ENCODE data around the gene DGAT2. TPM values are rescaled to one million over a fixed set of nuclear protein-coding genes. Genes with fewer than 3 reads are reported as not detected.

The DGAT2 gene
- total RNA-seq, 4 donors from 2014 or later, result 2.1 to 4.9 (median 4.1) TPM

Other genes starting within 250 kb of the DGAT2 start
- gene GDPD5, start 242.8 kb upstream of the DGAT2 start, total RNA-seq, result 10 to 100 TPM in 3 of 4 donors, 1 to 10 TPM in 1; 5.6 to 12.6 (median 11.2) TPM
- 10 to 100 TPM; 18.5 to 42.4 (median 34.8) TPM for gene SERPINH1, start 206.5 kb upstream of the DGAT2 start, total RNA-seq
- gene MAP6, start 99.7 kb upstream of the DGAT2 start, total RNA-seq, result under 1 TPM in 3 of 4 donors, not detected in 1; 0.22 to 0.33 (median 0.25) TPM
- gene MOGAT2, start 50.9 kb upstream of the DGAT2 start, total RNA-seq, result under 1 TPM in 3 of 4 donors, not detected in 1; 0.10 to 0.66 (median 0.49) TPM
- 10 to 100 TPM; 16.6 to 22.1 (median 19.3) TPM for gene UVRAG, start 46.4 kb downstream of the DGAT2 start, total RNA-seq

Data from gastrocnemius medialis (tissue), 4 donors.